Pons (tissue), 1 donor: Measurements from ENCODE around the gene SURF1.
A peak's percentile ranks its signal among the peaks of the same experiment; 100 is the strongest.

Experiments
- DNase-seq: peaks from one replicate; pipeline ENCODE4 v3.0.0-alpha.2; 2016; ENCODE audit warnings: low spot score

The SURF1 gene

GRCh38 chr9:133361507-133362092 is 5.3 kb upstream of the SURF1 start:
- DNase-seq, result no peak

- DNase-seq, result no peak
Measured at GRCh38 chr9:133360400-133361393, 4.4 kb upstream of the SURF1 start.

- DNase-seq, result no peak
Measured at GRCh38 chr9:133359399-133360175, 3.3 kb upstream of the SURF1 start.

GRCh38 chr9:133357656-133358055 is 1.4 kb upstream of the SURF1 start:
- no peak for DNase-seq

GRCh38 chr9:133355881-133356357 is 368 bp downstream of the SURF1 start:
- DNase-seq, result no peak

GRCh38 chr9:133354766-133355165 is 1.5 kb downstream of the SURF1 start:
- no peak for DNase-seq

GRCh38 chr9:133353548-133353947 is 2.7 kb downstream of the SURF1 start:
- no peak for DNase-seq

- DNase-seq, result no peak
Measured at GRCh38 chr9:133352635-133353340, 3.5 kb downstream of the SURF1 start.

GRCh38 chr9:133351908-133352634 is 4.2 kb downstream of the SURF1 start:
- no peak for DNase-seq

- DNase-seq, result no peak
Measured at GRCh38 chr9:133351526-133351907, 4.8 kb downstream of the SURF1 start.

- no peak for DNase-seq
Measured at GRCh38 chr9:133349965-133350616, 6.2 kb downstream of the SURF1 start.

- no peak for DNase-seq
Measured at GRCh38 chr9:133348718-133349573, 7.3 kb downstream of the SURF1 start.

- DNase-seq, result peak; percentile 95
Measured at GRCh38 chr9:133347985-133348717, 8.1 kb downstream of the SURF1 start, which contains the start of the genes MED22 and RPL7A. Gene MED22, minus strand, starts transcription at chr9:133348131. Its CDS starts 1,469 bp downstream, at chr9:133346662. Gene RPL7A, plus strand, starts transcription at chr9:133348218. Its CDS starts 26 bp downstream, at chr9:133348244.

GRCh38 chr9:133347515-133347984 is 8.7 kb downstream of the SURF1 start:
- no peak for DNase-seq

GRCh38 chr9:133346021-133346785 is 10.1 kb downstream of the SURF1 start:
- no peak for DNase-seq

- no peak for DNase-seq
Measured at GRCh38 chr9:133345596-133345995, 10.7 kb downstream of the SURF1 start.

- no peak for DNase-seq
Measured at GRCh38 chr9:133344979-133345378, 11.3 kb downstream of the SURF1 start.

- no peak for DNase-seq
Measured at GRCh38 chr9:133344071-133344470, 12.2 kb downstream of the SURF1 start.
